ENCODE data around the gene SLC22A31.
"Not testable (repeated sequence)": the region's sequence is repeated elsewhere in the genome, so short reads cannot be mapped to it uniquely, and the experiment has no call there.

Gene SLC22A31

GRCh38 chr16:89200124-89200849 lies at the start of gene SLC22A31:
Gene SLC22A31, minus strand, starts transcription at chr16:89200537. Its CDS starts 36 bp downstream, at chr16:89200501.
- no peak for DNase-seq (ENCODE audit: low read depth)

GRCh38 chr16:89248196-89248982 lies 48.1 kb upstream of the SLC22A31 start:
- no peak for DNase-seq (ENCODE audit: low read depth)

GRCh38 chr16:89247734-89248075 lies 47.4 kb upstream of the SLC22A31 start:
- DNase-seq (ENCODE audit: low read depth) = not testable (repeated sequence)

- DNase-seq (ENCODE audit: low read depth) = peak; percentile 67
Observed at GRCh38 chr16:89246903-89247733, 46.8 kb upstream of the SLC22A31 start.

- no peak for DNase-seq (ENCODE audit: low read depth)
Observed at GRCh38 chr16:89246383-89246902, 46.1 kb upstream of the SLC22A31 start.

- DNase-seq (ENCODE audit: low read depth) = no peak
Observed at GRCh38 chr16:89244754-89245153, 44.4 kb upstream of the SLC22A31 start.

- DNase-seq (ENCODE audit: low read depth) = not testable (repeated sequence)
Observed at GRCh38 chr16:89244264-89244663, 43.9 kb upstream of the SLC22A31 start.

GRCh38 chr16:89243664-89244063 lies 43.3 kb upstream of the SLC22A31 start:
- DNase-seq (ENCODE audit: low read depth) = no peak

GRCh38 chr16:89242795-89243200 lies 42.5 kb upstream of the SLC22A31 start:
- DNase-seq (ENCODE audit: low read depth) = no peak

GRCh38 chr16:89241187-89242007 lies 41.1 kb upstream of the SLC22A31 start:
- DNase-seq (ENCODE audit: low read depth) = peak; percentile 49

GRCh38 chr16:89237733-89238132 lies 37.4 kb upstream of the SLC22A31 start:
- no peak for DNase-seq (ENCODE audit: low read depth)

GRCh38 chr16:89233678-89234490 lies 33.5 kb upstream of the SLC22A31 start:
- DNase-seq (ENCODE audit: low read depth) = no peak

- no peak for DNase-seq (ENCODE audit: low read depth)
Observed at GRCh38 chr16:89232107-89232506, 31.8 kb upstream of the SLC22A31 start.

- no peak for DNase-seq (ENCODE audit: low read depth)
Observed at GRCh38 chr16:89230255-89230654, 29.9 kb upstream of the SLC22A31 start.

GRCh38 chr16:89224665-89225064 lies 24.3 kb upstream of the SLC22A31 start:
- no peak for DNase-seq (ENCODE audit: low read depth)

- DNase-seq (ENCODE audit: low read depth) = no peak
Observed at GRCh38 chr16:89222931-89223330, 22.6 kb upstream of the SLC22A31 start.

- no peak for DNase-seq (ENCODE audit: low read depth)
Observed at GRCh38 chr16:89221604-89222003, 21.3 kb upstream of the SLC22A31 start.

GRCh38 chr16:89219365-89219764 lies 19.0 kb upstream of the SLC22A31 start:
- DNase-seq (ENCODE audit: low read depth) = no peak

GRCh38 chr16:89217388-89218191 lies 17.3 kb upstream of the SLC22A31 start, which contains the start of gene ZNF778:
Gene ZNF778, plus strand, starts transcription at chr16:89217703. Its CDS starts 3,425 bp downstream, at chr16:89221128.
- DNase-seq (ENCODE audit: low read depth) = peak; percentile 34

- no peak for DNase-seq (ENCODE audit: low read depth)
Observed at GRCh38 chr16:89217138-89217387, 16.7 kb upstream of the SLC22A31 start.
